PFSK-1 (cell line): ENCODE data around the gene HBP1.

Experiments used
- FOXP2 ChIP-seq: optimal IDR thresholded peaks from 2 replicates; pipeline ENCODE3; 2011; ENCODE audit warnings: borderline replicate concordance, control low read depth, inconsistent platforms; ENCODE audit not compliant: insufficient read depth; ENCODE audit errors: extremely low read length, extremely low read depth
- POLR2AphosphoS5 ChIP-seq: IDR thresholded peaks from 2 replicates; pipeline ENCODE4 v1.6.1; 2012; ENCODE audit warnings: low read depth, mild to moderate bottlenecking, control low read depth, low read length, moderate library complexity
- SIN3A ChIP-seq: IDR thresholded peaks from 2 replicates; pipeline ENCODE4 v1.6.1; 2012; ENCODE audit warnings: mild to moderate bottlenecking, low read length, moderate library complexity, borderline replicate concordance; ENCODE audit not compliant: insufficient read depth
- TAF1 ChIP-seq: IDR thresholded peaks from 2 replicates; pipeline ENCODE4 v1.6.1; 2012; ENCODE audit warnings: low read length, control low read depth, borderline replicate concordance; ENCODE audit not compliant: insufficient read depth
- TF ChIP-seq, protein P1 (sequence below), 2 experiments: IDR thresholded peaks; 2 replicates each; pipeline versions ENCODE4 v1.6.1 to v1.8.0; 2011 to 2012; ENCODE audit warnings: low read depth in 2 of 2, low read length in 2 of 2, control low read depth in 1 of 2, inconsistent platforms in 1 of 2, mild to moderate bottlenecking in 1 of 2, moderate library complexity in 1 of 2; ENCODE audit not compliant: insufficient read depth in 1 of 2

Gene HBP1

DNA sequence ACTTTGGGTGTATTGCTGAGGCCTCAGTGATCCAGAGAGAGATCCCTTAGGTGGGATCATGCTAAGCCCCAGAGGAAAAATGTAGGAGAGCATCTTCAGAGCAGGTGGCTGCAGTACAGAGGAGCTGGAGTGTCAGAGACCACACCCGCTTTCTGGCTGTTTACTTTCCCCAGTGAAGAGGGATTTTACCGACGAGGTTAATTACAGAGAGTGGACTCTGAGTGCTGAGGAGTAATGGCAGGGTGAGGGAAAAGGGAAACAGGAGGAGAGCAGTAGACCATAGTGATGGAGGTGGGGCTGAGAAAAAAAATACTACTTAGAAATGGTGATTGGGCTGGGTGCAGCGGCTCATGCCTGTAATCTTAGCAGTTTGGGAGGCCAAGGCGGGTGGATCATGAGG lies 43.3 kb upstream of the HBP1 start:
- TF ChIP-seq POLR2AphosphoS5 (no peak), FOXP2 (no peak), SIN3A (no peak), TAF1 (no peak)
- TF ChIP-seq, protein P1, sequence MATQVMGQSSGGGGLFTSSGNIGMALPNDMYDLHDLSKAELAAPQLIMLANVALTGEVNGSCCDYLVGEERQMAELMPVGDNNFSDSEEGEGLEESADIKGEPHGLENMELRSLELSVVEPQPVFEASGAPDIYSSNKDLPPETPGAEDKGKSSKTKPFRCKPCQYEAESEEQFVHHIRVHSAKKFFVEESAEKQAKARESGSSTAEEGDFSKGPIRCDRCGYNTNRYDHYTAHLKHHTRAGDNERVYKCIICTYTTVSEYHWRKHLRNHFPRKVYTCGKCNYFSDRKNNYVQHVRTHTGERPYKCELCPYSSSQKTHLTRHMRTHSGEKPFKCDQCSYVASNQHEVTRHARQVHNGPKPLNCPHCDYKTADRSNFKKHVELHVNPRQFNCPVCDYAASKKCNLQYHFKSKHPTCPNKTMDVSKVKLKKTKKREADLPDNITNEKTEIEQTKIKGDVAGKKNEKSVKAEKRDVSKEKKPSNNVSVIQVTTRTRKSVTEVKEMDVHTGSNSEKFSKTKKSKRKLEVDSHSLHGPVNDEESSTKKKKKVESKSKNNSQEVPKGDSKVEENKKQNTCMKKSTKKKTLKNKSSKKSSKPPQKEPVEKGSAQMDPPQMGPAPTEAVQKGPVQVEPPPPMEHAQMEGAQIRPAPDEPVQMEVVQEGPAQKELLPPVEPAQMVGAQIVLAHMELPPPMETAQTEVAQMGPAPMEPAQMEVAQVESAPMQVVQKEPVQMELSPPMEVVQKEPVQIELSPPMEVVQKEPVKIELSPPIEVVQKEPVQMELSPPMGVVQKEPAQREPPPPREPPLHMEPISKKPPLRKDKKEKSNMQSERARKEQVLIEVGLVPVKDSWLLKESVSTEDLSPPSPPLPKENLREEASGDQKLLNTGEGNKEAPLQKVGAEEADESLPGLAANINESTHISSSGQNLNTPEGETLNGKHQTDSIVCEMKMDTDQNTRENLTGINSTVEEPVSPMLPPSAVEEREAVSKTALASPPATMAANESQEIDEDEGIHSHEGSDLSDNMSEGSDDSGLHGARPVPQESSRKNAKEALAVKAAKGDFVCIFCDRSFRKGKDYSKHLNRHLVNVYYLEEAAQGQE (IDR thresholded peaks at IDR 0.05; ENCODE audit: insufficient read depth in 1 of 2, low read depth in 2 of 2, low read length in 2 of 2) = no peak

GRCh38 chr7:107128217-107128616 lies 40.6 kb upstream of the HBP1 start:
- TF ChIP-seq TAF1 (no peak), FOXP2 (no peak), SIN3A (no peak), POLR2AphosphoS5 (no peak)
- TF ChIP-seq, protein P1 (IDR thresholded peaks at IDR 0.05; ENCODE audit: insufficient read depth in 1 of 2, low read depth in 2 of 2, low read length in 2 of 2) = no peak

DNA sequence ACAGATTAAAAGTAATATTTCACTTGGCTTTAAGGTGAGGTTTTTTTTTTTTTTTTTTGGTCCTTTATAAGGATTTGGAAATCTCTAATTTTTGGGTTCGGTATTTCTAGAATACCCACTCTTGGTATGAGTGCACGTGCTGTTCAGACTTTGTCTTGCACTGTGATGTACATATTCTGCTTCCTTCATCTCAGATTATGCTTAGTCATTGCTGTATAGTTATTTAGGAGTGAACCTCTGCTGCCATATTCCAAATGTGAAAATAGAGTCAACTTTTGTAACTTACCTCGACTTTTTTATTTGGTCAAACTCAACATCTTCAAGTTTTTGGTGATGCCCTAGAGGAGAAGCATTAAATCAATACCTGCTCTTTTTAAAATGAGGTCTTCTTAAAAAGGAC lies 40.1 kb upstream of the HBP1 start:
- TF ChIP-seq POLR2AphosphoS5 = no peak
- TF ChIP-seq FOXP2 = no peak
- TF ChIP-seq, protein P1 (IDR thresholded peaks at IDR 0.05; ENCODE audit: insufficient read depth in 1 of 2, low read depth in 2 of 2, low read length in 2 of 2) = no peak
- TF ChIP-seq TAF1 = no peak
- no peak for TF ChIP-seq SIN3A

DNA sequence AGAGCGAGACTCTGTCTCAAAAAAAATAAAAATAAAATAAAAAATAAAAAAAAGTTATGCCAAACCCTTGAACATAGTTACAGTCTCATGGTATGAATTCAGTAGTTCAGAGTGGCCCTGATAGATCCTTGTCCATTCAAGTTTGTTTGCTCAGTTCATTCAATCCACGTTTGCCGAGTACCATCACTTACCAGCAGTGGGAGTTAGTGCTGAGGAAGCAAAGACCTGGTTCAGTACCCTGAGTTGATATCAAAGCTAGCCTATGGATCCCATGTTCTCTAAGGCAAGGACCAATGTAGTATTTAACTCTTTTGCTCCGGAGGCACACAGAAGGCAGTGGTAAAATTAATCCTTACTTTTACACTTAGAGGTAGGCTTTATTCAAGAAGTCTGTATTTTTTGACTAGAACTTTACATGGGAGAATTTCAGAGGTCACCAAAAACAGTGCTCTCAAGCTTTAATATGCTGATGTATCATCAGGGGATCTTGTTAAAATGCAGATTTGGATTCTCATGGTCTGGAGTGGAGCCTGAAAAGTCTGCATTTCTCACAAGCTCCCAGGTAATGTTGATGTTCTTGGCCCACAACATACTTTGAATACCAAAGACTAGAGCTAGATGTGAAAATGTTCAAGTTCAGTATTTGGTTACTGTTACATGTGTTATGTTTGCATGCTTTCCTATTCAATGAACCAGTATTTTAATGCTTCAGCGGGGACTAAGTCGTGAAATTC lies 38.1 kb upstream of the HBP1 start:
- TF ChIP-seq SIN3A (no peak), POLR2AphosphoS5 (no peak), FOXP2 (no peak)
- TF ChIP-seq, protein P1 (IDR thresholded peaks at IDR 0.05; ENCODE audit: insufficient read depth in 1 of 2, low read depth in 2 of 2, low read length in 2 of 2) = no peak
